Liver (tissue), 9 donors: ENCODE measurements around the gene EIPR1. TPM values are rescaled to one million over a fixed set of nuclear protein-coding genes. Genes with fewer than 3 reads are reported as not detected.

Source experiments
- DNase-seq: peaks from one replicate; pipeline ENCODE4 v3.0.0-alpha.2; 2017; ENCODE audit warnings: low spot score
- H3K27ac ChIP-seq, 2 donors: one replicate each; pipeline ENCODE4 v1.7.0; 2013; ENCODE audit warnings: inconsistent platforms in 2 of 2, low read length in 2 of 2, control low read depth in 1 of 2, low read depth in 1 of 2, mild to moderate bottlenecking in 1 of 2
- H3K27me3 ChIP-seq, 4 donors: one replicate each; pipeline versions ENCODE4 v1.6.1 to v1.7.0; 2013; ENCODE audit warnings: low read length in 3 of 4, inconsistent platforms in 1 of 4, mild to moderate bottlenecking in 1 of 4, moderate library complexity in 1 of 4; ENCODE audit not compliant: control insufficient read depth in 4 of 4, insufficient read depth in 4 of 4
- H3K36me3 ChIP-seq, 4 donors: one replicate each; pipeline versions ENCODE4 v1.6.1 to v1.7.0; 2013; ENCODE audit warnings: low read length in 3 of 4, mild to moderate bottlenecking in 3 of 4, low read depth in 1 of 4, moderate library complexity in 1 of 4; ENCODE audit not compliant: control insufficient read depth in 4 of 4, insufficient read depth in 3 of 4
- H3K4me1 ChIP-seq, 4 donors: one replicate each; pipeline versions ENCODE4 v1.6.1 to v1.7.0; 2013; ENCODE audit warnings: low read length in 3 of 4, mild to moderate bottlenecking in 3 of 4, moderate library complexity in 1 of 4; ENCODE audit not compliant: control insufficient read depth in 4 of 4, insufficient read depth in 4 of 4
- H3K4me3 ChIP-seq, 3 donors: one replicate each; pipeline versions ENCODE4 v1.6.1 to v1.7.0; 2013; ENCODE audit warnings: low read length in 3 of 3, control low read depth in 1 of 3, low read depth in 1 of 3, mild to moderate bottlenecking in 1 of 3
- H3K9ac ChIP-seq, 2 donors: one replicate each; pipeline ENCODE4 v1.7.0; 2013; ENCODE audit warnings: low read length in 2 of 2, mild to moderate bottlenecking in 2 of 2, moderate library complexity in 2 of 2, control low read depth in 1 of 2, low read depth in 1 of 2
- H3K9me3 ChIP-seq, 4 donors: one replicate each; pipeline versions ENCODE4 v1.6.1 to v1.7.0; 2013; ENCODE audit warnings: low read length in 3 of 4; ENCODE audit not compliant: control insufficient read depth in 4 of 4
- CTCF ChIP-seq: fragments of 150-350 bp; IDR thresholded peaks from 2 replicates; pipeline ENCODE4 v1.5.1; 2017; ENCODE audit warnings: improper control_type of control experiment, low read depth, low read length; ENCODE audit not compliant: missing input control
- FOXA1 ChIP-seq: IDR thresholded peaks from 2 replicates; pipeline ENCODE4 v1.6.1; 2016; ENCODE audit warnings: antibody characterized with exemption
- FOXA2 ChIP-seq: IDR thresholded peaks from 2 replicates; pipeline ENCODE4 v1.6.1; 2016; ENCODE audit warnings: antibody characterized with exemption
- HNF4G ChIP-seq: IDR thresholded peaks from 2 replicates; pipeline ENCODE4 v1.6.1; 2016; ENCODE audit warnings: antibody characterized with exemption
- NR2F2 ChIP-seq: IDR thresholded peaks from 2 replicates; pipeline ENCODE4 v1.6.1; 2016; ENCODE audit warnings: antibody characterized with exemption
- RAD21 ChIP-seq, 2 donors: IDR thresholded peaks; 2 replicates each; pipeline ENCODE4 v1.6.1; 2016; ENCODE audit warnings: antibody characterized with exemption in 2 of 2, mild to moderate bottlenecking in 2 of 2
- RXRA ChIP-seq, 2 donors: IDR thresholded peaks; 2 replicates each; pipeline ENCODE4 v1.6.1; 2017 to 2018; ENCODE audit warnings: antibody characterized with exemption in 2 of 2, mild to moderate bottlenecking in 1 of 2
- SP1 ChIP-seq: IDR thresholded peaks from 2 replicates; pipeline ENCODE4 v1.6.1; 2018; ENCODE audit warnings: antibody characterized with exemption, mild to moderate bottlenecking
- TAF1 ChIP-seq: conservative IDR thresholded peaks from 2 replicates; pipeline ENCODE4 v1.6.1; 2016; ENCODE audit warnings: antibody characterized with exemption, mild to moderate bottlenecking
- YY1 ChIP-seq: IDR thresholded peaks from 2 replicates; pipeline ENCODE4 v1.6.1; 2016; ENCODE audit warnings: antibody characterized with exemption, mild to moderate bottlenecking
- WGBS: extraction: QIAGEN DNeasy Blood & Tissue Kit; methylation state at CpG from one replicate; pipeline ENCODE4 v1.1.7; 2013; 5-methylcytosine and 5-hydroxymethylcytosine counted together
- polyA plus RNA-seq, 2 donors: library from polyadenylated mRNA; stranded (reverse) in 1 of 2; unstranded in 1 of 2; fragments of 200-250 nt in 1 of 2; fragments of >200 nt in 1 of 2; fragmentation: Nextera tagmentation in 1 of 2; extraction: Ambion mirVana in 1 of 2; gene quantifications; one replicate each; pipeline versions ENCODE4 v1.2.1 to v1.2.3, GENCODE V29; 2013 to 2015
- total RNA-seq, 2 donors: library from RNA; depleted of rRNA; stranded (reverse); fragments of >200 nt; gene quantifications; one replicate each; pipeline ENCODE4 v1.2.3, GENCODE V29; 2014
- TF ChIP-seq, protein P1 (sequence below): IDR thresholded peaks from 2 replicates; pipeline ENCODE4 v1.6.1; 2016; ENCODE audit warnings: antibody characterized with exemption, mild to moderate bottlenecking
- TF ChIP-seq, protein P2 (sequence below): IDR thresholded peaks from 2 replicates; pipeline ENCODE4 v1.6.1; 2016; ENCODE audit warnings: antibody characterized with exemption
- donor health status: healthy.
- donor health status: healthy.
- donor health status: healthy.
- donor health status: healthy.
- donor health status: healthy.

Gene EIPR1
- total and polyA plus RNA-seq, 4 donors = 7.6 to 12.1 (median 11.4) TPM

DNA sequence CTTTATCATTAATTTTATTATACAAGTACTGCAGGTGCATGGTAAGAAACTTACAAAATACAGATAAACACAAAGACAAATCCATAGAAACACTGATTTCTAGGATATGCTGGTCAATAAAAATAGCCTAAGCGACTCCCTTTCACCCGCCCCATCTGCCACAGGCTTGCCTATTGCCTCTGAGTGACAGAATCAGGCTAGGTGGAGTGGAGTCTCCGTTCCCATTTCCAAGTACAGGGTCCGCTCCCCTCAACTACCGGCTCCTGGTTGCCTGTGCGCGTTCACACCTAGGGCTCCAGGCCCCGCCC is 1.7 kb upstream of the EIPR1 start:
- TF ChIP-seq TAF1 = no peak
- TF ChIP-seq, protein P1, sequence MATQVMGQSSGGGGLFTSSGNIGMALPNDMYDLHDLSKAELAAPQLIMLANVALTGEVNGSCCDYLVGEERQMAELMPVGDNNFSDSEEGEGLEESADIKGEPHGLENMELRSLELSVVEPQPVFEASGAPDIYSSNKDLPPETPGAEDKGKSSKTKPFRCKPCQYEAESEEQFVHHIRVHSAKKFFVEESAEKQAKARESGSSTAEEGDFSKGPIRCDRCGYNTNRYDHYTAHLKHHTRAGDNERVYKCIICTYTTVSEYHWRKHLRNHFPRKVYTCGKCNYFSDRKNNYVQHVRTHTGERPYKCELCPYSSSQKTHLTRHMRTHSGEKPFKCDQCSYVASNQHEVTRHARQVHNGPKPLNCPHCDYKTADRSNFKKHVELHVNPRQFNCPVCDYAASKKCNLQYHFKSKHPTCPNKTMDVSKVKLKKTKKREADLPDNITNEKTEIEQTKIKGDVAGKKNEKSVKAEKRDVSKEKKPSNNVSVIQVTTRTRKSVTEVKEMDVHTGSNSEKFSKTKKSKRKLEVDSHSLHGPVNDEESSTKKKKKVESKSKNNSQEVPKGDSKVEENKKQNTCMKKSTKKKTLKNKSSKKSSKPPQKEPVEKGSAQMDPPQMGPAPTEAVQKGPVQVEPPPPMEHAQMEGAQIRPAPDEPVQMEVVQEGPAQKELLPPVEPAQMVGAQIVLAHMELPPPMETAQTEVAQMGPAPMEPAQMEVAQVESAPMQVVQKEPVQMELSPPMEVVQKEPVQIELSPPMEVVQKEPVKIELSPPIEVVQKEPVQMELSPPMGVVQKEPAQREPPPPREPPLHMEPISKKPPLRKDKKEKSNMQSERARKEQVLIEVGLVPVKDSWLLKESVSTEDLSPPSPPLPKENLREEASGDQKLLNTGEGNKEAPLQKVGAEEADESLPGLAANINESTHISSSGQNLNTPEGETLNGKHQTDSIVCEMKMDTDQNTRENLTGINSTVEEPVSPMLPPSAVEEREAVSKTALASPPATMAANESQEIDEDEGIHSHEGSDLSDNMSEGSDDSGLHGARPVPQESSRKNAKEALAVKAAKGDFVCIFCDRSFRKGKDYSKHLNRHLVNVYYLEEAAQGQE = no peak
- TF ChIP-seq HNF4G = no peak
- TF ChIP-seq NR2F2 = peak; percentile 15
- no peak for TF ChIP-seq RXRA (IDR thresholded peaks at IDR 0.05)
- no peak for DNase-seq
- Histone ChIP-seq H3K9ac (peak overlapping the region in 1 of 2 donors; percentile 76), H3K36me3 (peaks cover 0 to 3% (median 0%) of the 10 kb centered on the region in 4 donors), H3K27me3 (no peaks in the 10 kb centered on the region), H3K4me1 (peaks cover 5 to 37% (median 32%) of the 10 kb centered on the region in 4 donors), H3K4me3 (peak overlapping the region; percentile 63 to 73 (median 67)), H3K27ac (peak overlapping the region; percentile 91 to 98), H3K9me3 (no peaks in the 10 kb centered on the region)
- WGBS = 4% methylated on average over 8 of the region's 8 CpGs

GRCh38 chr2:3377279-3377611 is 373 bp downstream of the EIPR1 start:
- Histone ChIP-seq H3K4me1 (peaks cover 5 to 37% (median 32%) of the 10 kb centered on the region in 4 donors), H3K9ac (peak overlapping the region; percentile 26 to 75), H3K27me3 (no peaks in the 10 kb centered on the region), H3K36me3 (peaks cover 0 to 3% (median 0%) of the 10 kb centered on the region in 4 donors), H3K9me3 (no peaks in the 10 kb centered on the region), H3K4me3 (peak overlapping the region; percentile 93 to 99 (median 96)), H3K27ac (peak overlapping the region; percentile 90 to 95)
- no peak for TF ChIP-seq FOXA1
- no peak for TF ChIP-seq RAD21 (IDR thresholded peaks at IDR 0.05)
- TF ChIP-seq HNF4G = no peak
- TF ChIP-seq FOXA2 = no peak
- no peak for TF ChIP-seq CTCF
- no peak for TF ChIP-seq YY1
- TF ChIP-seq NR2F2 = no peak
- TF ChIP-seq, protein P2, sequence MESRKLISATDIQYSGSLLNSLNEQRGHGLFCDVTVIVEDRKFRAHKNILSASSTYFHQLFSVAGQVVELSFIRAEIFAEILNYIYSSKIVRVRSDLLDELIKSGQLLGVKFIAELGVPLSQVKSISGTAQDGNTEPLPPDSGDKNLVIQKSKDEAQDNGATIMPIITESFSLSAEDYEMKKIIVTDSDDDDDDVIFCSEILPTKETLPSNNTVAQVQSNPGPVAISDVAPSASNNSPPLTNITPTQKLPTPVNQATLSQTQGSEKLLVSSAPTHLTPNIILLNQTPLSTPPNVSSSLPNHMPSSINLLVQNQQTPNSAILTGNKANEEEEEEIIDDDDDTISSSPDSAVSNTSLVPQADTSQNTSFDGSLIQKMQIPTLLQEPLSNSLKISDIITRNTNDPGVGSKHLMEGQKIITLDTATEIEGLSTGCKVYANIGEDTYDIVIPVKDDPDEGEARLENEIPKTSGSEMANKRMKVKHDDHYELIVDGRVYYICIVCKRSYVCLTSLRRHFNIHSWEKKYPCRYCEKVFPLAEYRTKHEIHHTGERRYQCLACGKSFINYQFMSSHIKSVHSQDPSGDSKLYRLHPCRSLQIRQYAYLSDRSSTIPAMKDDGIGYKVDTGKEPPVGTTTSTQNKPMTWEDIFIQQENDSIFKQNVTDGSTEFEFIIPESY = no peak
- TF ChIP-seq SP1 = no peak
- no peak for DNase-seq
- under 1% methylated on average over 8 of the region's 8 CpGs for WGBS
